ENCODE data around the gene GCC2. TPM values are rescaled to one million over a fixed set of nuclear protein-coding genes. Genes with fewer than 3 reads are reported as not detected.
A peak's percentile ranks its signal among the peaks of the same experiment; 100 is the strongest.
"Not testable (repeated sequence)": the region's sequence is repeated elsewhere in the genome, so short reads cannot be mapped to it uniquely, and the experiment has no call there.

GCC2 gene, protein sequence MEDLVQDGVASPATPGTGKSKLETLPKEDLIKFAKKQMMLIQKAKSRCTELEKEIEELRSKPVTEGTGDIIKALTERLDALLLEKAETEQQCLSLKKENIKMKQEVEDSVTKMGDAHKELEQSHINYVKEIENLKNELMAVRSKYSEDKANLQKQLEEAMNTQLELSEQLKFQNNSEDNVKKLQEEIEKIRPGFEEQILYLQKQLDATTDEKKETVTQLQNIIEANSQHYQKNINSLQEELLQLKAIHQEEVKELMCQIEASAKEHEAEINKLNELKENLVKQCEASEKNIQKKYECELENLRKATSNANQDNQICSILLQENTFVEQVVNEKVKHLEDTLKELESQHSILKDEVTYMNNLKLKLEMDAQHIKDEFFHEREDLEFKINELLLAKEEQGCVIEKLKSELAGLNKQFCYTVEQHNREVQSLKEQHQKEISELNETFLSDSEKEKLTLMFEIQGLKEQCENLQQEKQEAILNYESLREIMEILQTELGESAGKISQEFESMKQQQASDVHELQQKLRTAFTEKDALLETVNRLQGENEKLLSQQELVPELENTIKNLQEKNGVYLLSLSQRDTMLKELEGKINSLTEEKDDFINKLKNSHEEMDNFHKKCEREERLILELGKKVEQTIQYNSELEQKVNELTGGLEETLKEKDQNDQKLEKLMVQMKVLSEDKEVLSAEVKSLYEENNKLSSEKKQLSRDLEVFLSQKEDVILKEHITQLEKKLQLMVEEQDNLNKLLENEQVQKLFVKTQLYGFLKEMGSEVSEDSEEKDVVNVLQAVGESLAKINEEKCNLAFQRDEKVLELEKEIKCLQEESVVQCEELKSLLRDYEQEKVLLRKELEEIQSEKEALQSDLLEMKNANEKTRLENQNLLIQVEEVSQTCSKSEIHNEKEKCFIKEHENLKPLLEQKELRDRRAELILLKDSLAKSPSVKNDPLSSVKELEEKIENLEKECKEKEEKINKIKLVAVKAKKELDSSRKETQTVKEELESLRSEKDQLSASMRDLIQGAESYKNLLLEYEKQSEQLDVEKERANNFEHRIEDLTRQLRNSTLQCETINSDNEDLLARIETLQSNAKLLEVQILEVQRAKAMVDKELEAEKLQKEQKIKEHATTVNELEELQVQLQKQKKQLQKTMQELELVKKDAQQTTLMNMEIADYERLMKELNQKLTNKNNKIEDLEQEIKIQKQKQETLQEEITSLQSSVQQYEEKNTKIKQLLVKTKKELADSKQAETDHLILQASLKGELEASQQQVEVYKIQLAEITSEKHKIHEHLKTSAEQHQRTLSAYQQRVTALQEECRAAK (N-terminal part only)
- 11.8 and 21.9 TPM in 2 replicates for total RNA-seq

DNA sequence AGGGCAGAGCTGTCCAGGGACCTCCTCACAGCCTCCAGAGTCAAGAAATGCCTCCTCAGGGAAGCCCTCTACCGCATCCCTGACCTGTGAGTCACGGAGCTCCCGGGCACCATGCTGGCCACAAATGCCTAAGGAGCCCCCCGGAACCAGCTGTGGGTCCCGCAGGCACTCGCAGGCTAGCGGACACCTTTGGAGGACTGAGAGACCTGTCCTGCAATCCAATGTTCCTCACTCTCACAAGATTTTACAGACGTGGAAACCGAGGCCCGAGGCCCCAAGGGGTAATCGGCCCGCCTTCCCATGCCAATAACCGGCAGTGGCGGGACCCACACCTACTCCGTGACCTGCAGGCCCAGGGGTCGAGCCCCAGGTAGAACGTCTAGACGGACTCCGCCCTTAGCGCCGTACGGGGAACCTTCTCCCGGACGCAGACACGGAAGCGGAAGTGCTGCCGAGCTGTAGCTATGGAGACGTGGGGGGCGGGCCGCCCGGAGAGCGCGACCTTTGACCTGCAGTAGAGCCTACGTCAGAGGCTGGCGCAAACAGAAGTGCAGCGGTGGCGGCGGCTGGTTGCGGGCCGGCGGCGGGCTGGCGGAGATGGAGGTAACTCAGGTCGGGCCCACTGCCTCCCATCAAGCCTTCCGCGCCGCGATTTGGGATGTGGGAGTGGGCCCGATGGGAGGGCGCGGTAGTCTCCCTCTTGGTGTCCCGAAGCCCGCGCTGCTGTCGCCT lies at the start of gene GCC2:
Gene GCC2, plus strand, starts transcription at position 529 of the 732 bp plus-strand sequence. Its CDS starts 69 bp downstream, at position 598.
- DNase-seq (ENCODE audit: extremely low read depth, low read depth, low spot score), result peak; percentile 61

DNA sequence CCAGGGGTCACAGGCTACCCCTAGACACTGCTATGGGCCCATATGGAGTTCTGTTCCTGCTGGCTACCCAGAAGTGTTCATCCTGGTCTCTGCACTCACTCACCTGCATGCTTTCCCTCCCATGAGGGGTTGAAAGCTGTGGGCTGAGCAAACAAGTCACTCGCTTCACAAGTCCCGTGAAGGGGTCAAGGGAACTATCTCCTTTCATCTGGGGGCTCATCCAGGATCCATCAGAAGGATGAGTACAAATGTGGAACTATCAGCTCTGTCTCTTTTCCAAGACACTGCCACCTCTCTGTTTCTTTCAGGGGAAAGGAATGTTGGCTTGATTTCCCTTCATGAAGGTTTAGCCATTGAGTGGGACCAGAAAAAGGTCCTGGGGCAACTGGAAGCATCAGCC lies 49.5 kb upstream of the GCC2 start:
- DNase-seq (ENCODE audit: extremely low read depth, low read depth, low spot score), result no peak

DNA sequence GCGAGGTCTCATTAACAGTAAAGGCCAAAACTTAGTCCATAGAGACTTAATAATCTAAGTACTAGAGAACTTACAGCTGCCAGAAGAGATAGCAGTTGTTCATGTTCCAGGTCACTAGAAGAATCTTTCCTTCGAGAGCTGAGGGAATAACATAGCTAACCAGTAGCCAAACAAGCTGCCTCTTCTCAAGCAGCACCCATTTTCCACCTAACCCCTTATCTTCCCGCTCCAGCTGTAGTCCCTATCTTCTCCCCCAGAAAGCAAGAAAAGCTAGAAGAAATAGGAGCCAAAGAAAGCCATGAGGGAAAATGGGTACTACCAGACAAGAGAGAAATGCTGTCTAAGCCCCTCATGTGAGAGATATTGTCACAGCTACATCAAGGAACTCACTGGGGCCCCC lies 47.2 kb upstream of the GCC2 start:
- DNase-seq (ENCODE audit: extremely low read depth, low read depth, low spot score), result no peak

DNA sequence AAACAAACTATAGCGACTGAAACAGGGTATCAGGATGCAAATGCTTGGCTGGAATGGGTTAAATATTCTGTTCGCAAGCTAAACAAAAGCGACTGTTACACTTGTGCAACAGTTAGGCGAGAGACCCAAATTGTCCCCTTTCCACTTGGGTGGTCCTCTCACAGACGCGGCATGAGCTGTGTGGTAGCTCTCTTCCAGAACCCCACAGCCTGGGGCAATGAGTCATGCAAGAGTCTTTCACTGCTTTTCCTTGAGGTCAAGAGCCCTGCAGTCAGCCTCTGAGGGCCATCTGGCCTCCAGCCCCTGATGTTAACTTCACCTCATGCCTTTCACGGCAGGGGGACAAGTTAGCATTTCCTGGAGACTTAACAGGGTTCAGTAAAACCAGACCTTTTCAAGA lies 45.5 kb upstream of the GCC2 start:
- DNase-seq (ENCODE audit: extremely low read depth, low read depth, low spot score), result no peak

DNA sequence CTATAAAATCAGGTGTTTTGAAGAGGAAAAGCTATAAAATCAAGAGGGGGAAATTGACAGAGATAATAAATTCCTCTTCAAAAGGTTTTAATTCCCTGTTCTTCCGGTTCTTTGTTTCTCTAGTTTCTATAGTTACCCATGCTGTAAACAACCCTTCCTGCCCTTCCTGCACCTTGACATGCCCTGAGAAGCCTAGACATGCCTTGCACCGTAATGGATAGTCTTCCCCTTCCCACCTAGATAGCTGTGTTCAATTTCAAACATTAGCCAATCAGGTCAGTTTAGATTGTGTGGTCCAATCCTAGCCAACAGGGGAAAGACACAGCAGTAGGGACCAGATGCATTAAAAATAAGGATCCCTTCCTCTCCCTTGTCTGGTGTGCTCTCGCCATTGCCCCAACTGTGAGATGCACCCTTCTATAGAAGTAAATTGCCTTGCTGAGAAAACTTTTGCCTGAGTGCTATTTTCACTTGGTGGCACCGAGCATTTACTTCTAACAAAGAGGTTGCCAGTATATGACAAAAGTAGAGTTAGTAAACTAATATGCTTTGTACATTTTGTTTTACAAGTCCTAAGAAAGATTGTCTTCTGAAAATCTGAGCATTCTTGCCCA lies 44.1 kb upstream of the GCC2 start:
- no peak for DNase-seq (ENCODE audit: extremely low read depth, low read depth, low spot score)

DNA sequence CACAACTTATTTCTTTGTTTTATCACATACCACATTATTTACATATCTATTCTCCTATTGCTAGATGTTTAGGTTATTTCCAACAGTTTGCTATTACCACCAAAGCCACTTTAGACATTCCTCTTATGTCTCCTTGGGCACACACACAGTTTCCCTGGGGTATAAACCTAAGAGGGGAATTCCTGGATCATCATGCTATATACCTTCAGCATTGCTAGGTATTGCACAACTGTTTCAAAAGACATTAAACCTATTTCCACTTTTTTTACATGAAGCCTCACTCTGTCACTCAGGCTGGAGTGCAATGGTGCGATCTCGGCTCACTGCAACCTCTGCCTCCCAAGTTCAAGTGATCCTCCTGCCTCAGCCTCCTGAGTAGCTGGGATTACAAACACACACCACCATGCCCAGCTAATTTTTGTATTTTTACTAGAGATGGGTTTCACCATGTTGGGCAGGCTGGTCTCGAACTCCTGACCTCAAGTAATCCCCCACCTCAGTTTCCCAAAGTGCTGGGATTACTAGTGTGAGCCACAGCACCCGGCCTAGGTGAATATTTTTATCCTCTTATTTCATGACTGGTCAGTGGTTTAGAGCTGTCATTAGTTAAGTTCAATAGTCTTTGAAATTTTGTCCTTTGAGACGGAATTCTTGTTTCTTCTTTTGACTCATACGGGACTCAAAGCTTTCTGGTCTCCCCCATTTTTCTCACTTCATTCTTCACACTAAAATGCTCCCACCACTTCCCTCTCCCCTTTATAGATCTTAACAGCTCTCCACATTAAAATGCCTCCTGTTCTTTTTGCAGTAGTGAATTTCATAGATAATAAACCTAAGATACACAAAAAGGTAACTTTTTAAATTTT lies 40.9 kb upstream of the GCC2 start:
- no peak for DNase-seq (ENCODE audit: extremely low read depth, low read depth, low spot score)

DNA sequence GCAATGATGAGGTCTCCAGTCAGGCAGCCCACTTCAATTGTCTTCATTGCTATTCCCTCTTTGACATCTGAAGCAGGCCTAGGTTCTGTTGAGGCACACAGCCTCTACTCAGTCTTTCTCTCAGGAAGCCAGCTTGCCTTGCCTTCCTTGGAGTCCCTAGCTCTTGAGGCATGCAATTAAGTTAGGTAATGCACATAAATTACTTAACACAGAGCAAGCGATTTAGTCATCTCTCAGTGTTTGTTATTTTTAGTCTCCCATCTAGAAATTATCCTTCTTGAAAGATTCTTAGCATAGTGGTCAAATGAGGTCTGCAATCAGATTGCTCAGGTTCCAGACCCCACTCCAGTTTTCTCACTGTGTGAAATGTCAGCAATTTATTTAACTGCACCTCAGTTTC lies 39.2 kb upstream of the GCC2 start:
- DNase-seq (ENCODE audit: extremely low read depth, low read depth, low spot score), result no peak

DNA sequence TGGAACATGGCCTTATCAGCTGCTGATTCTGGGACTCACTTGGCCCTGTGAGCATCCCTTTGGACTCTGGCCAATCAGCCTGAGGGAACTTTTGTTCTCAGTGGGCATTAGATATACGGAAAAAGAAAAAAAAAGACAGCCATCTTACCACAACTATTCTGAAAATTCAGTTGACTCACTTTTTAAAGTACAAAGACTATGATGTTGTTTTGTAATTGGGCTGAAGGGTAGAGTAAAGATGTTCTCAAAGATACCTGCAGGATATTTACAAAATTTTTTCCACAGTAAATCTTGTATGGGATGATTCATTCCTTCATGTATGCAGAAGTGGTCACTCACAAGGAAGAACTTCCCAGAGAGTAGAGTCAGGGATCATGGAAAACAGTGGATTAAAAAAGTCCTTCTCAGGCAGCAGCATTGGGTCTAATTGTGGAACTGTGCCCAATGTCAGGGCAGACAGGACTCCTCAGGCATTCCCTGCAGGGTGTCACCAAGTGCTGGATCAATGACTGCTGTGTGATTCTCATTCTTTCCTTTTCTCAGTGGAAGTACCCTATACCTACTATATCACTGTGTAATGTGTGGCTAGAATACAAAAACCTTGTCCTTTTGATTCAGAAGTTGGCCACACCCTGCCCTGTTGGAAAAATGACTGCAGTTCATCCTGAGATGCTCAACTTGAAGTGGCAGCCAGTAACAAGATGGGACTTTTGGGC lies 35.9 kb upstream of the GCC2 start:
- DNase-seq (ENCODE audit: extremely low read depth, low read depth, low spot score), result no peak

DNA sequence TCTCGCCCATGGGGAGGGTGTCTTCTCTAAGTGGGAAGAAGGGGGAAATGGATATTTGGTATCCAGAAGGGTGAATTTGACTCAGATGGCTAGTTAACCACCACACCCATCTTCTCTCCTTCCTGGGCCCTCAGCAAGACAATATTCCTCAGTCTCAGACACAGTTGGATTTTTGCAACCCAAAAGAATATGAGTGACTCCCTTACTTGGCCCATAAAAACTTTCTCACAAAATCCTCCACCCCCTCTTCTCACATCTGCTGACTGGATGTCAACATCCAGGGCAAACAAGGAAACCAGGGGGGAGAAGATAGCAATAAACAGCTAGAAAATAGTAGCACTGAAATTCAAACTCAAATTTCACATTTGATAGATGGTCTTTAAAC lies 35.3 kb upstream of the GCC2 start:
- DNase-seq (ENCODE audit: extremely low read depth, low read depth, low spot score), result no peak

DNA sequence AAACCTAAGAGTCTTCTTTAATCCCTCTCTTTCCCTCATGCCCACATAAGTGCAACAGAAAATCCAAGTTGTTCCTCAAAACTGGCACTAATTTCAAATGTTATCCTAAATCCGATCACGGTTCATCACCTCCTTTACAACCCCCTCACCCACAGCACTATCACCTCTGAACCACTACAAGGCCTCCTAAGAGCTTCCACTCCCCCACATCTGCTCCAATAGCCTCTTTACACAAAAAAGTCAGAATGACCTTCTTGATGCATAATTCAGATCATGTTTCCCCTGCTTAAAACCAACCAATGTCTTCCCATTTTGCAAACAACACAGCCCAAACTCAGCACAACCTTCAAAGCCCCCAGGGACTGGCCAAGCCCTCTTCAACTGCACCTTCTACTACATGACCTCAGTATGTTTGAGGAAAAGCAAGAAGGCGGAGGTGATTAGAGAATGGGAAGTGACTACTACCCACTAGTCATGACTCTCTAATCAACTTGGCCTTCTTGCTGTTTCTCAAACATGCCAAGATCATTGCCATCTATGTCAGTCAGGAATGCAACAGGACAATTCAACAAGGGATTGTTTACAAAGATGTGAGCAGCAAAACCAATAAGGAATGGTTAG lies 34.6 kb upstream of the GCC2 start:
- no peak for DNase-seq (ENCODE audit: extremely low read depth, low read depth, low spot score)

DNA sequence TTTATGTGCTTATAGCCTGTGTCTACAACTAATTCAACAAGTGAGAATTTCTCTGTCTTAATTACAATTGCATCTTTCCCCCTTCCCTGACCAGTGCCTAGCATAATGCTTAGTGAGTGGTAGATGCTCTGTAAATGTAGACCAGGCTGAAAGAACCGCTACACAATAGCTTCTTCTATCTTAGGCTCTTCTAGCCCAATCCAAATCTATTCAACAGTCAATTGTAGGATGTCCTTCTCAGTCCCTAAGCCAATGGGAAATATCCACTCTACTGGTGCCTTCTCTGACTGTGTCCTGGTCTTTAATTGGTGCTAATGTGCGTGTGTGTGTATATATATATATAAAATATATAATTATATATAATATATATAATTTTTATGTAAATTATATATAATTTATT lies 34.1 kb upstream of the GCC2 start:
- no peak for DNase-seq (ENCODE audit: extremely low read depth, low read depth, low spot score)

DNA sequence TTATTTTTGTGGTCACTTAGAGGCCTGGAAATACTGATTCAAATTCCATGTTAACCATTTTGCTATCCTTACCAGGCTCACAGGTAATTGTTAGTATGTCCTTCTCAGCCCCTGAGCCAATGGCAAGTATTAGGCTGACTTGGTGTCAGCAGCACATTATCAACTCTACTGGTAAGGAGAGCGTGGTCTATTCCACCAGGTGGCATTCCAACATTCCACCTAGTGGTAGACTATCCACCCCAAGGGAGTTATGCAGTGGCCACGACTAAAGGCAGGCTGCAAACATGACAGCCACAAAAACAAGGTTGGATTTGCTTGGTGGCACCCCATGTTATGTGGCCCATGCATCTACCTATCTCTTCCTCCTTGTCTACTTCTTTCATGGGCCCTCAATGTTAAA lies 31.8 kb upstream of the GCC2 start:
- no peak for DNase-seq (ENCODE audit: extremely low read depth, low read depth, low spot score)

DNA sequence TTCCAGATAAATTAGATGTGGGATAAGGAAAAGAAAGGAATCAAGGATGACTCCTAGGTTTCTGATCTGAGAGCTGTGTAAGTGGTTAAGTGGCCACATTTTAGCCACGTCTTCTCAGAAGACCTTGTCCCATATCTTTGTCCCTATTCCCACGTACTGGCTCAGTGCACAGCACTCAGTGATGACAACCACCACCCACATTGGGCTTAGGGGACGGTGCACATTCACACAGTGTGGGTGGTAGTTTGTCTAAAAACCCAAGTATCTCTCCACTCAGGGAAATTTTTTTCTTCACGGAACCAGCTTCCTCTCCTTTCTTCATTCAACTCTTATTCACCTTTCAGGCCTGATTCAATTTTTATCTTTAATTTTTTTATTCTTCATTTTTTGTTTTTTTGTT lies 30.6 kb upstream of the GCC2 start:
- no peak for DNase-seq (ENCODE audit: extremely low read depth, low read depth, low spot score)

DNA sequence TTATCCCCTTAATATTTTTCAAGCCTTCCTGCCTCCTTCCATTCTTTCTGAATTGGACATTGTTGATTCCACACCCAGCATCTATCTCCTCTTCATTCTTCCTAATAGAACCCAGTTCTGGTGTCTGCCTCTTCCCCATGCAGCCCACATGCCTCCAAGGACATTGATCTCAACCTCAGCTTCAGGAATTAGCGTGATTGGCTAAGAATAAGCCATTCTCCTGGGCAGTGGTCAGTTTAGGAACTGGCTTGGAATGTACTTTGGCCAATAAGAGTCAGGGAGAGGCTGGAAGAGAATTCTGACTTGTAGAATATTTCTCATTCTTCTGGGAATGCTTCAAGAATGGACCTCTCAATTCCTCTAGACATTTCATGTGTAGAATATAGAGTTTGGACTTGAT lies 25.9 kb upstream of the GCC2 start:
- DNase-seq (ENCODE audit: extremely low read depth, low read depth, low spot score), result no peak

DNA sequence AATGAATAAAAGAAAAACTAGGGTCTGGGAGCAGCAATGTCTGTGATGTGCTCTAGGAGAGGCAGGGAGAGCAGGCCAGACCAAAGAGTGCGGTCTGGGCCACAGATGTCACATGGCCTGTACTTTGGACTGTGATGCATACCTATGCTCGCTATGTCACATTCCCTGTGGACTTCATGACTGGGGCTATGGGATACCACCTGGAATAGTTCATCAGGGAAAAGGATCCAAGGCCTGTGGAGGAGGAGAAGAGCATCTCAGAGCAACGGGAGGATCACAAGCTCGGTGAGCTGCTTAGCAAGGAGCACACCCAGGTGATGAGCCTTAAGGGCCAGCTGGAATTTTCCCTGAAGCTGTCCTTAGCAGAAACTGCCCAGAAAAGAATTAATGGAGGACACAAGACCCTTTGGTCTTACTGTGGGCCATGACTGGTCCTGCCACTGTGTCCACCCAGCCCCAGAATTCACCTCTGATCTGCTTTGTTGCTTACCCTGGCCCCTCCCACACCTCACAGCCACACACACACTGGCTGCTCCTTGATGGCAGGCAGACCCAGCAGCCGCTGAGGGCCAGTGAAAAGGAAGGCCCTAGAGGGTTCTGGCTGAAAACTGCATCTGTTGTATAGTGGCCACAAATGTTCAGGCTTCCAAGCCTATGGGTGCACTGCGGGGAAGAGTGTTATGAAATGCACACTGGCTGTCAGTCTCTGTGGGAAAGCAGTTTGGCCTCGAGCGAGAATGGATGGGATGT lies 25.3 kb upstream of the GCC2 start:
- DNase-seq (ENCODE audit: extremely low read depth, low read depth, low spot score), result no peak

DNA sequence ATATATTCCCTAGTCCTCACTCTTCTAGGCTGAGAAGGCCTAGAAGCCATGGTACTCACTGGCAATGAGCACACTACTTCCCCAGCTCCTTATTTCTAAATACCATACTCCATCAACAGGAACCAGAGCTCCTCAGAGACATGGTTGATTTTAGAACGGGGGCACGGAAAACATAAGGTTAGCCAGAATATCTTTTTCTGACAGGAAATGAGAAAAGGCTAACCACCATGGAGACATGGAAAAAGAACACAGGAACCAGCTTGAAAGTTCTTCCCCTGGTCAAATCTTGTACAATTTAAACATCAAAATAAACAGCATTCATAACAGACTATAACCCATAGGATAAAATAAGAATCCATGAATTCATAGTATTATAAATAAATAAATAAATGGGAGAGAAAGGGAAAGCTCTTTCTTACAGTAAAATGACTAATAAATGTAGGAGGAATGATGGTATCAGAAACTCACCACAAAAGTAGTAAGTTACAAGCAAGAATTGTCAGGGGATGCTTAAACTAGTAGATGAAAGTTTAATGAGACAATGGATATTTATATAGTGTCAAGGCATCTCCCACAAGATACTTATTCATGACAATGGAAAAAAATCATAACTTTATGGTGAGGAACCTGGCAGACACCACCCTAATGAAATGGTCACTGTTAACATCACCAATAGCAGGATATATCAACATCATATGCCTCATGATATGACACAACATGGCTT lies 20.6 kb upstream of the GCC2 start:
- DNase-seq (ENCODE audit: extremely low read depth, low read depth, low spot score), result no peak

DNA sequence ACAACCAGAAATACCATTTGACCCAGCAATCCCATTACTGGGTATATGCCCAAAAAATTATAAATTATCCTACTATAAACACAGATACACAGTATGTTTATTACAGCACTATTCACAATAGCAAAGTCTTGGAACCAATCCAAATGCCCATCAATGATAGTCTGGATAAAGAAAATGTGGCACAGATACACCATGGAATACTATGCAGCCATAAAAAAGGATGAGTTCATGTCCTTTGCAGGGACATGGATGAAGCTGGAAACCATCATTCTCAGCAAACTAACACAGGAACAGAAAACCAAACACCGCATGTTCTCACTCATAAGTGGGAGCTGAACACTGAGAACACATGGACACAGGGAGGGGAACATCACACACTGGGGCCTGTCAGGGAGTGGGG lies 13.4 kb upstream of the GCC2 start:
- not testable (repeated sequence) for DNase-seq (ENCODE audit: extremely low read depth, low read depth, low spot score)
